Fibroblast of lung (primary cell): ENCODE measurements around the gene PALB2. TPM values are rescaled to one million over a fixed set of nuclear protein-coding genes. Genes with fewer than 3 reads are reported as not detected.
A peak's percentile ranks its signal among the peaks of the same experiment; 100 is the strongest.

Source experiments
- DNase-seq, 2 donors: peaks; one replicate each; pipeline versions ENCODE4 v3.0.0 to v3.0.0-alpha.2; 2010; ENCODE audit warnings: low read depth in 2 of 2
- H2AFZ ChIP-seq: 2 replicates; pipeline ENCODE4 v1.5.1; 2012; ENCODE audit warnings: low read length, control low read depth, inconsistent platforms
- H3K27ac ChIP-seq: 2 replicates; pipeline ENCODE4 v1.5.1; 2011; ENCODE audit warnings: low read length, control low read depth; ENCODE audit not compliant: insufficient read depth
- H3K27me3 ChIP-seq: 2 replicates; pipeline ENCODE4 v1.5.1; 2011; ENCODE audit warnings: mild to moderate bottlenecking, low read length; ENCODE audit not compliant: control insufficient read depth, insufficient read depth
- H3K36me3 ChIP-seq: 2 replicates; pipeline ENCODE4 v1.5.1; 2011; ENCODE audit warnings: low read length; ENCODE audit not compliant: control insufficient read depth, insufficient read depth
- H3K4me1 ChIP-seq: 2 replicates; pipeline ENCODE4 v1.5.1; 2011; ENCODE audit warnings: low read length; ENCODE audit not compliant: control insufficient read depth, insufficient read depth; ENCODE audit errors: extremely low read depth
- H3K4me2 ChIP-seq: 2 replicates; pipeline ENCODE4 v1.5.1; 2011; ENCODE audit warnings: low read length, control low read depth; ENCODE audit not compliant: insufficient read depth; ENCODE audit errors: extremely low read depth
- H3K4me3 ChIP-seq, 4 experiments: fragments of 200-600 bp in 1 of 4; sonication (generic) in 1 of 4; replicated peaks in 1 of 4; 2 replicates each; pipeline ENCODE4 v1.5.1; 2011 to 2016; ENCODE audit warnings: low read length in 4 of 4, low read depth in 3 of 4, mild to moderate bottlenecking in 3 of 4, control low read depth in 2 of 4, inconsistent platforms in 1 of 4, mixed read lengths in 1 of 4; ENCODE audit not compliant: insufficient read depth in 1 of 4; ENCODE audit errors: control extremely low read depth in 1 of 4
- H3K79me2 ChIP-seq: 2 replicates; pipeline ENCODE4 v1.5.1; 2012; ENCODE audit warnings: mild to moderate bottlenecking, low read length, inconsistent platforms; ENCODE audit not compliant: control insufficient read depth, insufficient read depth
- H3K9ac ChIP-seq: 2 replicates; pipeline ENCODE4 v1.5.1; 2011; ENCODE audit warnings: mild to moderate bottlenecking, low read length, control low read depth; ENCODE audit not compliant: insufficient read depth
- H3K9me3 ChIP-seq: 2 replicates; pipeline ENCODE4 v1.5.1; 2012; ENCODE audit warnings: low read depth, low read length; ENCODE audit not compliant: control insufficient read depth, insufficient read depth
- H4K20me1 ChIP-seq: 2 replicates; pipeline ENCODE4 v1.5.1; 2011; ENCODE audit warnings: low read length; ENCODE audit not compliant: control insufficient read depth, insufficient read depth; ENCODE audit errors: extremely low read depth
- EZH2 ChIP-seq: IDR thresholded peaks from 2 replicates; pipeline ENCODE4 v1.5.1; 2012; ENCODE audit warnings: low read length, control low read depth, mild to moderate bottlenecking; ENCODE audit errors: missing control alignments
- polyA plus RNA-seq, 2 donors: library from polyadenylated mRNA; depleted of rRNA in 1 of 2; stranded (reverse) in 1 of 2; unstranded in 1 of 2; fragments of >200 nt; gene quantifications; 2 replicates each; pipeline ENCODE4 v1.2.1, GENCODE V29; 2011 to 2012; ENCODE audit warnings: missing spikeins in 1 of 2
- total RNA-seq: library from RNA; depleted of rRNA; stranded (reverse); fragments of >200 nt; gene quantifications from 2 replicates; pipeline ENCODE4 v1.2.1, GENCODE V29; 2014
- TF ChIP-seq, protein P1 (sequence below), 2 donors: IDR thresholded peaks in 1 of 2; conservative IDR thresholded peaks in 1 of 2; 1 replicate in 1 of 2; 2 replicates in 1 of 2; pipeline ENCODE4 v1.5.1; 2011 to 2012; ENCODE audit warnings: low read length in 2 of 2, control low read depth in 1 of 2, inconsistent platforms in 1 of 2, low read depth in 1 of 2, mild to moderate bottlenecking in 1 of 2

Gene PALB2
- total and polyA plus RNA-seq, 2 donors (not counting 1 experiment from before 2014, with no cell fraction given) = 7.7 to 8.1 TPM

DNA sequence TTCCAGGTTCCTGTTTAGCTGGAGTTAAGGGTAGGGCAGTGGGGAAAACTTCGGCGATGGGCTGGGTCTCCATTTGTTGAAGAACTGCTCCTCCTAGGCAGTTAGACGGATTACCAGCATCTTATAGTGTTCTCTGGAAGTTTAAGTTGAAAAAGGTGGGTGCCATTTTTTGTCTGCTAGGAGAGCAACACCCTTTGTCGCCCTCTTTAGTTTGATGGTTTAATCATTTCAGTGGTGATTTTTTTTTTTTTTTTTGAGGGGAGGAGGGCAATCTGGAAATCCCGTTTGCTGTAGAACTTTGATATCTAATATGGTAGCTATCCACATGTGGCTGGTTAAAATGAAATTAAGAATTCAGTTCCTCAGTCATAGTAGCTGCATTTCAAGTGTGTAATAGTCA, 79.5 kb downstream of the PALB2 start:
- H2AFZ ChIP-seq = no peak overlapping the region
- peaks cover 34% of the 10 kb centered on the region for H3K79me2 ChIP-seq
- no peaks in the 10 kb centered on the region for H3K27me3 ChIP-seq
- H3K9me3 ChIP-seq = no peaks in the 10 kb centered on the region
- no peak overlapping the region for H3K4me2 ChIP-seq
- H3K27ac ChIP-seq = no peak overlapping the region
- H3K4me3 ChIP-seq = no peak overlapping the region
- no peak for DNase-seq
- TF ChIP-seq, protein P1, sequence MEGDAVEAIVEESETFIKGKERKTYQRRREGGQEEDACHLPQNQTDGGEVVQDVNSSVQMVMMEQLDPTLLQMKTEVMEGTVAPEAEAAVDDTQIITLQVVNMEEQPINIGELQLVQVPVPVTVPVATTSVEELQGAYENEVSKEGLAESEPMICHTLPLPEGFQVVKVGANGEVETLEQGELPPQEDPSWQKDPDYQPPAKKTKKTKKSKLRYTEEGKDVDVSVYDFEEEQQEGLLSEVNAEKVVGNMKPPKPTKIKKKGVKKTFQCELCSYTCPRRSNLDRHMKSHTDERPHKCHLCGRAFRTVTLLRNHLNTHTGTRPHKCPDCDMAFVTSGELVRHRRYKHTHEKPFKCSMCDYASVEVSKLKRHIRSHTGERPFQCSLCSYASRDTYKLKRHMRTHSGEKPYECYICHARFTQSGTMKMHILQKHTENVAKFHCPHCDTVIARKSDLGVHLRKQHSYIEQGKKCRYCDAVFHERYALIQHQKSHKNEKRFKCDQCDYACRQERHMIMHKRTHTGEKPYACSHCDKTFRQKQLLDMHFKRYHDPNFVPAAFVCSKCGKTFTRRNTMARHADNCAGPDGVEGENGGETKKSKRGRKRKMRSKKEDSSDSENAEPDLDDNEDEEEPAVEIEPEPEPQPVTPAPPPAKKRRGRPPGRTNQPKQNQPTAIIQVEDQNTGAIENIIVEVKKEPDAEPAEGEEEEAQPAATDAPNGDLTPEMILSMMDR (conservative IDR thresholded peaks at IDR 0.05 in 1 of 2, IDR thresholded peaks at IDR 0.05 in 1 of 2; ENCODE audit: low read depth in 1 of 2, low read length in 2 of 2) = no peak
- no peak for TF ChIP-seq EZH2
- H3K4me1 ChIP-seq = no peaks in the 10 kb centered on the region
- no peak overlapping the region for H3K9ac ChIP-seq
- no peaks in the 10 kb centered on the region for H4K20me1 ChIP-seq
- H3K36me3 ChIP-seq = peaks cover 23% of the 10 kb centered on the region

DNA sequence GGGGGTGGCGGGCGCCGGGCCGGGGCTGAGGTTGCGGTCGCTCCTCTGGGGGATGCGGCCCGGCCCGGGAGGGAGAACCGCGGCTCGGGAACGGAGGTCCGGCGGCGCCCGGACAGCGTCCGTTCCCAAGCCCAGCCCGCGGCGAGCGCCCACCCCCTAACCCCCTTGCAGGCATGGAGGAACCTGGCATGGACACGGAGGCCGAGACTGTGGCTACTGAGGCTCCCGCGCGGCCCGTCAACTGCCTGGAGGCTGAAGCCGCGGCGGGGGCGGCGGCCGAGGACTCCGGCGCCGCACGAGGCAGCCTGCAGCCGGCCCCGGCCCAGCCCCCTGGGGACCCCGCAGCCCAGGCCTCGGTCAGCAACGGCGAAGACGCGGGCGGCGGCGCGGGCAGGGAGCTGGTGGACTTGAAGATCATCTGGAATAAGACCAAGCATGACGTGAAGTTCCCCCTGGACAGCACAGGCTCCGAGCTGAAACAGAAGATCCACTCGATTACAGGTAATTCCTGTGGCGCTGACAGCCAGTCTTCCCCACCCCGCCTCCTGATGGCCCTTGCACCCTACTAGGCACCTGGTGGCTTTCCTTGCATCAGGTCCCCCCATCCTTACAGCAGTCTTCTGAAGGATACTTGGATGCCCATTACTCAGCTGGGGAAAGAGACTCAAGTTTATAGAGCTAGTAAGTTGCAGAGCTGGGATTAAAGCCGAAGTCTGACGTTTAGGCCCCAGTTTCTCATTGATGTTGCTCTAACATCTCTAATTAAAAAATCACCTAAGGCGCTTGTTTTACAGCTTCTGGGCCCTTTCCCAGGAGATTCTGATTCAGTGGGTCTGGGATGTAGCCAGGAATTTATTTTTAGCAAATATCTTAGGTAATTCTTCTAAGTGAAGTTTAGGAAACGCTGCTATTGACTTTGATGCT, 83.1 kb downstream of the PALB2 start:
- H3K36me3 ChIP-seq = peaks cover 16% of the 10 kb centered on the region
- H3K4me1 ChIP-seq = no peaks in the 10 kb centered on the region
- no peaks in the 10 kb centered on the region for H3K27me3 ChIP-seq
- H3K4me2 ChIP-seq = peak overlapping the region; percentile 95
- DNase-seq = peak; percentile 36 to 52
- peak overlapping the region; percentile 89 for H3K27ac ChIP-seq
- no peaks in the 10 kb centered on the region for H3K9me3 ChIP-seq
- H3K4me3 ChIP-seq = peak overlapping the region; percentile 87 to 98 (median 94)
- peak overlapping the region; percentile 31 for H2AFZ ChIP-seq
- H3K79me2 ChIP-seq = peaks cover 34% of the 10 kb centered on the region
- H4K20me1 ChIP-seq = no peaks in the 10 kb centered on the region
- no peak for TF ChIP-seq EZH2
- TF ChIP-seq, protein P1 (conservative IDR thresholded peaks at IDR 0.05 in 1 of 2, IDR thresholded peaks at IDR 0.05 in 1 of 2; ENCODE audit: low read depth in 1 of 2, low read length in 2 of 2) = no peak
- H3K9ac ChIP-seq = peak overlapping the region; percentile 89

DNA sequence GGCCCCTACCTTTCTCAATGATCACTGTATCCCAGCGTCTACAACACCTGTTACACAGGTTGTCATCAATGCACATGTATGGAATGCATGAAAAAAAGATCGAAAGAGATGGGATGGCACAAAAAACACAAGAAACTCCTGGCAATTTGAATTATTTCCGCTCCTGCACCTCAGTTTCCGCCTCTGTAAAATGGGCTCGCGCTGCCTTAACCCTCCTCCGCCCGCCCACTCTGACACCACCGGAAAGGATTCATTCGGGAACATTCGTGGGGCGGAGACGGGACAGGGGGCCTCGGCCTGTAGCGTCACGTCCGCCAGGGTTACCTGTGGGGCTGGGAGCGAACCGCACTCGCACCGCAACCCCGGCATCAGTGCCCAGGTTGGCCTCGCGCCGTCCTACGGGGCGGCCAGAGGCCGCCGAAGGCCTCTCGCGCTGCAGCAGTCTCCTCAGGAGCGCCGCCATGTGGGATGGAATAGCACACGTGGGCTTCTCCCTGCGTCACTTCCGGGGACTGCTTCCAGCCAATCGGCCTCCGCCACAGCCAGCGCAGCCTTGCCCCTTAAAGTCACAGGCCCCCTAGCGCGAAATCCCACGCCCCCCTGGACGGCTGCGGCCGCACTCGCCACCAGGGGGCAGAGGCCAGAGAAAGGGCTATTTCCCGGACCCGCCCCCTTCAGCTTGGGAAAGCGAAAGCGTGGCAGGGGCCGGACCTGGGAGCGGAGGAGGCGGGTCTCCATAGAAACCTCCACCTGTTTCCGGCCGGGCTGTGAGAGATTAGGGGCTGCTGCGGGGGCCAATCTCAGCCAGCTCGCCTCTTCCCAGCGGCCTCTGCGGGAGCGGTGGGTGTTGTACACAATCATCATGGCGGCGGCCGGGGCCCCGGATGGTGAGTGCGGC, 84.0 kb downstream of the PALB2 start, which contains the start of the genes EARS2 and UBFD1:
Gene EARS2 (minus strand): TSS at position 470 of the 898 bp plus-strand sequence. CDS start 7 bp downstream, at position 463.
Gene UBFD1 (plus strand): TSS at position 847 of the 898 bp plus-strand sequence. CDS start 16 bp downstream, at position 863.
- peak within 1 kb of the TSS; percentile 95 for H3K4me2 ChIP-seq
- peak; percentile 97 to 98 for DNase-seq
- peaks cover 16% of the 10 kb centered on the region for H3K36me3 ChIP-seq
- no peaks in the 10 kb centered on the region for H4K20me1 ChIP-seq
- no peaks in the 10 kb centered on the region for H3K4me1 ChIP-seq
- no peaks in the 10 kb centered on the region for H3K9me3 ChIP-seq
- peak within 1 kb of the TSS; percentile 89 for H3K27ac ChIP-seq
- H3K9ac ChIP-seq = peak within 1 kb of the TSS; percentile 89
- no peaks in the 10 kb centered on the region for H3K27me3 ChIP-seq
- peak within 1 kb of the TSS; percentile 87 to 98 (median 94) for H3K4me3 ChIP-seq
- H3K79me2 ChIP-seq = peaks cover 34% of the 10 kb centered on the region
- TF ChIP-seq, protein P1 (conservative IDR thresholded peaks at IDR 0.05 in 1 of 2, IDR thresholded peaks at IDR 0.05 in 1 of 2; ENCODE audit: low read depth in 1 of 2, low read length in 2 of 2) = peak; percentile 67 to 69
- TF ChIP-seq EZH2 = no peak
- peak within 1 kb of the TSS; percentile 73 for H2AFZ ChIP-seq
